ENCODE results near the gene TMX1. TPM values are rescaled to one million over a fixed set of nuclear protein-coding genes. Genes with fewer than 3 reads are reported as not detected.

TMX1 gene
- total and polyA plus RNA-seq, 10 of the 15 experiments (the other 5 are each of a cell fraction or from before 2014, with no cell fraction given), result 29.1 to 152 (median 52.0) TPM

DNA sequence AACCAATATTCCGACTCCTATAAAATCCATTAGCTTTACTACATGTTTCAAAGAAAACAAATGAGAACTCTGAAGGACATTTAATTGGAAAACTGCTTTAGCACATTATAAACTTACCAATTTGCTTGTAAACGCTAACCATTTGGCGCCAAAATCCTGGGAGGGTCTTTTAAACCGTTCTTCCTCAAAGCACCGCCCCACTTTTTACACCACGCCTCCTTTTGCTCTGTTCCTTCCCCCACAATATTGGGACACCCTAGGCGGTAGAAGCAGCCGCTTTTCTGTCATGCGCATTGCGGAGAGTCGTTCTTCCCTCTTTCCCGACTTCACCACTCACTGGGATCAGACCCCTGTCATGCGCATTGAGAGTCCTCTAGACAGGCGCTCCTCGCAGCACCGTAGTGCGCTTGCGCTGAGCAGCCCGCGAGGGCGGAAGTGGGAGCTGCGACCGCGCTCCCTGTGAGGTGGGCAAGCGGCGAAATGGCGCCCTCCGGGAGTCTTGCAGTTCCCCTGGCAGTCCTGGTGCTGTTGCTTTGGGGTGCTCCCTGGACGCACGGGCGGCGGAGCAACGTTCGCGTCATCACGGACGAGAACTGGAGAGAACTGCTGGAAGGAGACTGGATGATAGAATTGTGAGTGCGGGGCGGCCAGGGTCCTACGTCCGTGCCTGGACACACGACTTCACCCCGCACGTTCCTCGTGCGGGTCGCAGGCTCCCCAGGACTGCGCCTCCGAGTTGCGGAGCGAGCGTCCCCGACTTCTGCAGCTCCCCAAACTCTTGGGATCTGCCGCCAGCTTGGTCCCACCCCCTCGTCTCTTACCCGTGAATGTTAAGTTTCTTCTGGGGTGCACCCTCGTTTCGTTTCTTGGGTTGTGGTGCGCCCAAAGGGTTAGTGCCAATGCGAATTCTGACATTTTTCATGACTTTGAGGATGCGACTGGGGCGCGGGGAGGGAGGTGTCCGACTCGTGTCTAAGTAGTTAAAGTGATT, at the start of gene TMX1 (continued):
- TF ChIP-seq, protein P1, sequence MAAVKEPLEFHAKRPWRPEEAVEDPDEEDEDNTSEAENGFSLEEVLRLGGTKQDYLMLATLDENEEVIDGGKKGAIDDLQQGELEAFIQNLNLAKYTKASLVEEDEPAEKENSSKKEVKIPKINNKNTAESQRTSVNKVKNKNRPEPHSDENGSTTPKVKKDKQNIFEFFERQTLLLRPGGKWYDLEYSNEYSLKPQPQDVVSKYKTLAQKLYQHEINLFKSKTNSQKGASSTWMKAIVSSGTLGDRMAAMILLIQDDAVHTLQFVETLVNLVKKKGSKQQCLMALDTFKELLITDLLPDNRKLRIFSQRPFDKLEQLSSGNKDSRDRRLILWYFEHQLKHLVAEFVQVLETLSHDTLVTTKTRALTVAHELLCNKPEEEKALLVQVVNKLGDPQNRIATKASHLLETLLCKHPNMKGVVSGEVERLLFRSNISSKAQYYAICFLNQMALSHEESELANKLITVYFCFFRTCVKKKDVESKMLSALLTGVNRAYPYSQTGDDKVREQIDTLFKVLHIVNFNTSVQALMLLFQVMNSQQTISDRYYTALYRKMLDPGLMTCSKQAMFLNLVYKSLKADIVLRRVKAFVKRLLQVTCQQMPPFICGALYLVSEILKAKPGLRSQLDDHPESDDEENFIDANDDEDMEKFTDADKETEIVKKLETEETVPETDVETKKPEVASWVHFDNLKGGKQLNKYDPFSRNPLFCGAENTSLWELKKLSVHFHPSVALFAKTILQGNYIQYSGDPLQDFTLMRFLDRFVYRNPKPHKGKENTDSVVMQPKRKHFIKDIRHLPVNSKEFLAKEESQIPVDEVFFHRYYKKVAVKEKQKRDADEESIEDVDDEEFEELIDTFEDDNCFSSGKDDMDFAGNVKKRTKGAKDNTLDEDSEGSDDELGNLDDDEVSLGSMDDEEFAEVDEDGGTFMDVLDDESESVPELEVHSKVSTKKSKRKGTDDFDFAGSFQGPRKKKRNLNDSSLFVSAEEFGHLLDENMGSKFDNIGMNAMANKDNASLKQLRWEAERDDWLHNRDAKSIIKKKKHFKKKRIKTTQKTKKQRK (IDR thresholded peaks at IDR 0.05; ENCODE audit: low read depth, low read length), result no peak
- TF ChIP-seq MEF2A (IDR thresholded peaks at IDR 0.05; ENCODE audit: insufficient read depth, low read depth, low read length) (no peak), ATF3 (IDR thresholded peaks at IDR 0.05; ENCODE audit: borderline replicate concordance, extremely low read depth, low read depth, low read length) (no peak), E4F1 (IDR thresholded peaks at IDR 0.05; ENCODE audit: borderline replicate concordance, partially characterized antibody) (peak; percentile 48), IRF5 (IDR thresholded peaks at IDR 0.05; ENCODE audit: borderline replicate concordance) (no peak), SMC3 (IDR thresholded peaks at IDR 0.05; ENCODE audit: borderline replicate concordance, low read length) (no peak), ZBTB11 (CRISPR knock-in tag; IDR thresholded peaks at IDR 0.05) (no peak)
- TF ChIP-seq, protein P2, sequence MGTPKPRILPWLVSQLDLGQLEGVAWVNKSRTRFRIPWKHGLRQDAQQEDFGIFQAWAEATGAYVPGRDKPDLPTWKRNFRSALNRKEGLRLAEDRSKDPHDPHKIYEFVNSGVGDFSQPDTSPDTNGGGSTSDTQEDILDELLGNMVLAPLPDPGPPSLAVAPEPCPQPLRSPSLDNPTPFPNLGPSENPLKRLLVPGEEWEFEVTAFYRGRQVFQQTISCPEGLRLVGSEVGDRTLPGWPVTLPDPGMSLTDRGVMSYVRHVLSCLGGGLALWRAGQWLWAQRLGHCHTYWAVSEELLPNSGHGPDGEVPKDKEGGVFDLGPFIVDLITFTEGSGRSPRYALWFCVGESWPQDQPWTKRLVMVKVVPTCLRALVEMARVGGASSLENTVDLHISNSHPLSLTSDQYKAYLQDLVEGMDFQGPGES (IDR thresholded peaks at IDR 0.05), result no peak
